Thoracic aorta (tissue), 2 donors: ENCODE measurements around the gene KRTAP10-11. TPM values are rescaled to one million over a fixed set of nuclear protein-coding genes. Genes with fewer than 3 reads are reported as not detected.

Source experiments
- ATAC-seq: fragments of 150-250 bp; one replicate; pipeline ENCODE4 v1.8.0; 2017; ENCODE audit warnings: low read depth; ENCODE audit not compliant: insufficient number of reproducible peaks, low FRiP score
- DNase-seq: peaks from one replicate; pipeline ENCODE4 v3.0.0-alpha.2; 2020; ENCODE audit warnings: low spot score
- H3K27ac ChIP-seq, 2 donors: fragments of 200-600 bp; sonication (generic); 1 replicate in 1 of 2; 2 replicates in 1 of 2; pipeline ENCODE4 v1.5.1; 2016; ENCODE audit warnings: mild to moderate bottlenecking in 2 of 2, moderate library complexity in 2 of 2
- H3K27me3 ChIP-seq: fragments of 200-600 bp; sonication (generic); replicated peaks from 2 replicates; pipeline ENCODE4 v1.6.0; 2016; ENCODE audit warnings: mild to moderate bottlenecking; ENCODE audit not compliant: insufficient read depth
- H3K36me3 ChIP-seq: fragments of 200-600 bp; sonication (generic); one replicate; pipeline ENCODE4 v1.5.1; 2016
- H3K4me1 ChIP-seq, 2 donors: fragments of 200-600 bp; sonication (generic); 1 replicate in 1 of 2; 2 replicates in 1 of 2; pipeline versions ENCODE4 v1.5.1 to v1.6.0; 2016; ENCODE audit warnings: low read depth in 2 of 2, mild to moderate bottlenecking in 1 of 2; ENCODE audit not compliant: control insufficient read depth in 1 of 2
- H3K4me3 ChIP-seq: fragments of 200-600 bp; sonication (generic); 2 replicates; pipeline ENCODE4 v1.5.1; 2016; ENCODE audit warnings: mild to moderate bottlenecking
- H3K9me3 ChIP-seq: fragments of 200-600 bp; sonication (generic); 2 replicates; pipeline ENCODE4 v1.5.1; 2016
- CTCF ChIP-seq: fragments of 200-600 bp; sonication (generic); IDR thresholded peaks from one replicate; pipeline ENCODE4 v1.5.1; 2019; ENCODE audit warnings: antibody characterized with exemption
- total RNA-seq, 2 donors: library from RNA; depleted of rRNA; stranded (reverse); fragments of >200 nt; gene quantifications; one replicate each; pipeline versions ENCODE4 v1.1.0 to v1.2.3, GENCODE V29; 2016

KRTAP10-11 gene
- total RNA-seq, 2 donors from 2014 or later, result not detected

- DNase-seq (no peak), ATAC-seq (no peak)
- Histone ChIP-seq H3K27me3 (no peaks in the 10 kb centered on the region), H3K27ac (no peak overlapping the region), H3K4me1 (no peaks in the 10 kb centered on the region), H3K9me3 (peaks cover 14% of the 10 kb centered on the region), H3K4me3 (no peak overlapping the region), H3K36me3 (no peaks in the 10 kb centered on the region)
- no peak for TF ChIP-seq CTCF
Observed at GRCh38 chr21:44667612-44668011, 21.4 kb downstream of the KRTAP10-11 start.

GRCh38 chr21:44670642-44671432, 24.6 kb downstream of the KRTAP10-11 start:
- ATAC-seq, result no peak
- Histone ChIP-seq H3K27ac (no peak overlapping the region), H3K36me3 (no peaks in the 10 kb centered on the region), H3K4me3 (no peak overlapping the region), H3K27me3 (no peaks in the 10 kb centered on the region), H3K9me3 (peaks cover 15% of the 10 kb centered on the region), H3K4me1 (no peaks in the 10 kb centered on the region)
- no peak for DNase-seq
- no peak for TF ChIP-seq CTCF

GRCh38 chr21:44671911-44672310, 25.7 kb downstream of the KRTAP10-11 start:
- Histone ChIP-seq H3K4me3 (no peak overlapping the region), H3K9me3 (peaks cover 15% of the 10 kb centered on the region), H3K4me1 (no peaks in the 10 kb centered on the region), H3K27ac (no peak overlapping the region), H3K36me3 (no peaks in the 10 kb centered on the region), H3K27me3 (no peaks in the 10 kb centered on the region)
- TF ChIP-seq CTCF, result no peak
- DNase-seq (no peak), ATAC-seq (no peak)

- Histone ChIP-seq H3K9me3 (no peaks in the 10 kb centered on the region), H3K27ac (no peak overlapping the region), H3K36me3 (no peaks in the 10 kb centered on the region), H3K4me1 (no peaks in the 10 kb centered on the region), H3K4me3 (no peak overlapping the region), H3K27me3 (no peaks in the 10 kb centered on the region)
- no peak for ATAC-seq
- TF ChIP-seq CTCF, result no peak
- DNase-seq, result no peak
Observed at GRCh38 chr21:44677881-44678280, 31.7 kb downstream of the KRTAP10-11 start.

- no peak overlapping the region for H3K27ac ChIP-seq
- H3K36me3 ChIP-seq, result no peaks in the 10 kb centered on the region
- no peaks in the 10 kb centered on the region for H3K27me3 ChIP-seq
- no peaks in the 10 kb centered on the region for H3K9me3 ChIP-seq
- no peak for TF ChIP-seq CTCF
- ATAC-seq, result no peak
- H3K4me1 ChIP-seq, result no peaks in the 10 kb centered on the region
- H3K4me3 ChIP-seq, result no peak overlapping the region
- DNase-seq, result no peak
Observed at GRCh38 chr21:44681152-44681551, 34.9 kb downstream of the KRTAP10-11 start.
